Measurements from ENCODE around the gene MCRIP2. TPM values are rescaled to one million over a fixed set of nuclear protein-coding genes. Genes with fewer than 3 reads are reported as not detected.
A peak's percentile ranks its signal among the peaks of the same experiment; 100 is the strongest.

MCRIP2 gene
- total and polyA plus RNA-seq, 12 donors = 68.8 to 474 (median 95.2) TPM

- ATAC-seq (peak; percentile 66 to 94 (median 86)), DNase-seq (peak; percentile 92 to 94)
- H3K27me3 ChIP-seq = no peaks in the 10 kb centered on the region
- peaks cover 31 to 62% (median 50%) of the 10 kb centered on the region in 9 donors for H3K4me1 ChIP-seq
- peak within 1 kb of the TSS; percentile 65 to 85 (median 74) for H3K4me3 ChIP-seq
- TF ChIP-seq CTCF (IDR thresholded peaks at IDR 0.05) = no peak
- no peaks in the 10 kb centered on the region for H3K9me3 ChIP-seq
- intact Hi-C loops (cut with DNase I) = no loop called here
- 1 to 2% methylated on average over 91 of the region's 91 CpGs for WGBS, 2 donors
- H3K27ac ChIP-seq = peak within 1 kb of the TSS; percentile 76 to 96 (median 88)
- peaks cover 0 to 13% (median 0%) of the 10 kb centered on the region in 9 donors for H3K36me3 ChIP-seq
These were observed 7.4 kb downstream of the MCRIP2 start, which contains the start of gene WDR90 for GRCh38 chr16:648781-649589. TSS of gene WDR90 (plus strand) at chr16:649365. CDS start at chr16:649417, 52 bp downstream.

- Histone ChIP-seq H3K27me3 (no peaks in the 10 kb centered on the region), H3K9me3 (no peaks in the 10 kb centered on the region), H3K27ac (peak overlapping the region in 9 of 10 donors; percentile 80 to 96 (median 89)), H3K4me3 (peak overlapping the region; percentile 65 to 85 (median 74)), H3K4me1 (peaks cover 31 to 55% (median 47%) of the 10 kb centered on the region in 9 donors), H3K36me3 (peaks cover 0 to 15% (median 0%) of the 10 kb centered on the region in 9 donors)
- no peak for TF ChIP-seq CTCF (IDR thresholded peaks at IDR 0.05)
- 3 to 6% methylated on average over 44 of the region's 44 CpGs for WGBS, 2 donors
- ATAC-seq (peak in 3 of 8 donors; percentile 0 to 1 (median 1)), DNase-seq (no peak)
- intact Hi-C loops (cut with DNase I) = loop anchor here in 1 of 10 donors (10.0 kb wide), 1 partner anchor 65 kb away; no protein-coding TSS in a partner anchor
These were observed 8.0 kb downstream of the MCRIP2 start for GRCh38 chr16:649631-650030.

GRCh38 chr16:651844-652243 is 10.2 kb downstream of the MCRIP2 start:
- peaks cover 0 to 35% (median 0%) of the 10 kb centered on the region in 9 donors for H3K36me3 ChIP-seq
- no peak for TF ChIP-seq CTCF (IDR thresholded peaks at IDR 0.05)
- H3K4me1 ChIP-seq = peaks cover 21 to 33% (median 30%) of the 10 kb centered on the region in 9 donors
- H3K9me3 ChIP-seq = no peaks in the 10 kb centered on the region
- DNase-seq (no peak), ATAC-seq (no peak)
- H3K4me3 ChIP-seq = no peak overlapping the region
- WGBS, 2 donors = 87 to 89% methylated on average over 22 of the region's 22 CpGs
- H3K27me3 ChIP-seq = no peaks in the 10 kb centered on the region
- H3K27ac ChIP-seq = no peak overlapping the region
- intact Hi-C loops (cut with DNase I) = loop anchor here in 1 of 10 donors (10.0 kb wide), 1 partner anchor 67 kb away; no protein-coding TSS in a partner anchor

GRCh38 chr16:652454-653305 is 11.1 kb downstream of the MCRIP2 start:
- 86 to 87% methylated on average over 28 of the region's 28 CpGs for WGBS, 2 donors
- Histone ChIP-seq H3K27ac (no peak overlapping the region), H3K9me3 (no peaks in the 10 kb centered on the region), H3K4me3 (no peak overlapping the region), H3K36me3 (peaks cover 0 to 43% (median 0%) of the 10 kb centered on the region in 9 donors), H3K27me3 (no peaks in the 10 kb centered on the region), H3K4me1 (peaks cover 14 to 25% (median 21%) of the 10 kb centered on the region in 9 donors)
- DNase-seq (no peak), ATAC-seq (no peak)
- intact Hi-C loops (cut with DNase I) = loop anchor here in 1 of 10 donors (10.0 kb wide), 1 partner anchor 68 kb away; no protein-coding TSS in a partner anchor
- TF ChIP-seq CTCF (IDR thresholded peaks at IDR 0.05) = no peak

Measured in heart right ventricle (tissue), 16 donors.